Right renal cortex interstitium (tissue), 3 donors: Measurements from ENCODE around the gene LBX1. TPM values are rescaled to one million over a fixed set of nuclear protein-coding genes. Genes with fewer than 3 reads are reported as not detected.

Source experiments
- DNase-seq, 3 donors: peaks; one replicate each; pipeline ENCODE4 v3.0.0-alpha.2; 2013; ENCODE audit warnings: low read depth in 3 of 3, low spot score in 2 of 3
- polyA plus RNA-seq, 3 donors: library from polyadenylated mRNA; unstranded; fragments of 120-200 nt; gene quantifications; one replicate each; pipeline ENCODE4 v1.2.1, GENCODE V29; 2013; ENCODE audit not compliant: insufficient read length in 3 of 3

LBX1 gene
- polyA plus RNA-seq, 3 donors, result not detected

DNA sequence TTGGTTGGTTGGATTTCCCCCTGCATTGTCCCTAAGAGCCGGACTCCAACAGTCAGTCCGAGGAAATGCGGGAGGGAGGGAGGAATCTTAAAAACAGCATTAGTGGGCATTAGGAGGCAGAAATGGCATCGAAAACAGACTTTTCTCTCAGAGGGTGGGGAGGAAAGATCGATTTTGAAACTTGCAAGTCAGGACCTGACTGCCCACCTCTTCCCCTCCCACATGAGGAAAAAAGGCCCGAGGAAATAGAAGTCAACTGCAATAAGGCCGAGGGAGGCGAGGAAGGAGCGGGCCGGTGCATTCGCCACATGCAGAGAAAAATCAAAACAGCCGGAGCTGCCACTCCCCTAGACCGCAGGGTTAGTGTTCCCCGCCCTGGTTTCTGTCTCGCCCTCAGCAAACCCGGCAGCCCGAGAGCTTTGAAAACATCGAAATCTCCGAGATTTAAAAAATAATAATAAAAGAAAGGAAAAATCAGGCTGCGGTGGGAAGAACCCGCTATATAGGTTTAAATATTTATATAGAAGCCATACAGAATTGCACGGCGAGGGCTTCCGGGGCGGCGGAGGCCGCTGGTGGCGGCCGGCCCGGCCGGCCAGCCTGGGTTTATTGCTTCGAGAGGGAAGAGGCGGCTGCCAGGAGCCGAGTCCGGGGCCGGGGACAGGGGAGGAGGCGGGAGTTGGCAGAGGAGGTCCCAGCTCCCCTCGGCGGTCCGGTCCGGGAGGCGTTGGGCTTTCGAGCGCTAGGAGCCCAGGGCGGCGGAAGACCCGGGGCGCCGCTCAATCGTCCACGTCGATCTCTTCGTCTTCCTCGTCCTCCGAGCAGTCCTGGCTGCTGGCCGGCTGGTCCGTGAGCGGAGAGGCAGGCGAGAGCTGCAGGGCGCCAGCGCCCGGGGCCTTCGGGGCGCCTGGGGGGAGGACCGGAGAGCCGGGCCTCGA lies 2.5 kb downstream of the LBX1 start:
- DNase-seq, result no peak

GRCh38 chr10:101225846-101226421 lies 3.3 kb downstream of the LBX1 start:
- no peak for DNase-seq

DNA sequence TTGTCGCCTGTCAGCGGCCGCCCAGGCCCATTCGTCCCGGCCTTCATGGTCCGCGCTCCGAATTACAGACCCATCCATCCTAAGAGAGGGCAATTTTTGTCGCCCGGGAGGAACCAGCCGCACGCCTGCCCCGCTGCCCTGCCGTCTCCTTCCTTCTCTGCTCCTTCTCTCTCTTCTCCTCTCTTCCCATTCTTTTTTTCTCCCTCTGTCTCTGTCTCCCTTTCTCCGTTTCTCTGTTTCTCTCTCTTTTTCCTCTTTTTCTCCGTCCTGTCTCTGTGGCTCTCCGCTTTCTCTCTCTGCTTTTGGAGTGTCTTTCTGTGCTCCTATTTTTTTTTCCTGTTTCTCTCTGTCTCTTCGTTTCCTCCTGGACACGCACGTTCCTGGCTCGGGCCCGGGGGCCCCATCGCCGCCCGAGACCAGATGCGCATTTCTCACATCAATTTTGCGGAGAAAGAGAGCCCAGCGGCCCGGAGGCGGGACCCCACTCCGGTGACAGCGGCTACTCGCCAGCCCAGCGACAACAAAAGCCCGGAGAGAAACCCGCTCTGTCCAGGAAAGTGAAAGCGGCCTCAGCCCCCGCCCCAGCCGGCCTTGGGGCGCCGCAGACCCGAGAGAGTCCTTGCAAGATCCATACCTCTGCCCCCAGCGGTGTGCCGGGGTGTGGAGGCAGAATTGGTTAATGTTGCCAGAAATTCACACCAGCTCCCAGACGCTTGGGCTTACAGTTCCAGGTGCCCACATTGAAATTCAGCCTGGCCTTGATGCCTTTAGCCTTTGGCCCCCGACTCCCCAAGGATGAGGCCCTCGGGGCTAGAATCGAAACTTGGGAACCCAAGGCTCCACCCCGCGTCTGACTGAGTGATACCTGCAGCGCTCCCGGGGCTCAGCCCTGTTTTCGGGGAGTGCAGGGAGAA lies 4.1 kb downstream of the LBX1 start:
- DNase-seq, result no peak

DNA sequence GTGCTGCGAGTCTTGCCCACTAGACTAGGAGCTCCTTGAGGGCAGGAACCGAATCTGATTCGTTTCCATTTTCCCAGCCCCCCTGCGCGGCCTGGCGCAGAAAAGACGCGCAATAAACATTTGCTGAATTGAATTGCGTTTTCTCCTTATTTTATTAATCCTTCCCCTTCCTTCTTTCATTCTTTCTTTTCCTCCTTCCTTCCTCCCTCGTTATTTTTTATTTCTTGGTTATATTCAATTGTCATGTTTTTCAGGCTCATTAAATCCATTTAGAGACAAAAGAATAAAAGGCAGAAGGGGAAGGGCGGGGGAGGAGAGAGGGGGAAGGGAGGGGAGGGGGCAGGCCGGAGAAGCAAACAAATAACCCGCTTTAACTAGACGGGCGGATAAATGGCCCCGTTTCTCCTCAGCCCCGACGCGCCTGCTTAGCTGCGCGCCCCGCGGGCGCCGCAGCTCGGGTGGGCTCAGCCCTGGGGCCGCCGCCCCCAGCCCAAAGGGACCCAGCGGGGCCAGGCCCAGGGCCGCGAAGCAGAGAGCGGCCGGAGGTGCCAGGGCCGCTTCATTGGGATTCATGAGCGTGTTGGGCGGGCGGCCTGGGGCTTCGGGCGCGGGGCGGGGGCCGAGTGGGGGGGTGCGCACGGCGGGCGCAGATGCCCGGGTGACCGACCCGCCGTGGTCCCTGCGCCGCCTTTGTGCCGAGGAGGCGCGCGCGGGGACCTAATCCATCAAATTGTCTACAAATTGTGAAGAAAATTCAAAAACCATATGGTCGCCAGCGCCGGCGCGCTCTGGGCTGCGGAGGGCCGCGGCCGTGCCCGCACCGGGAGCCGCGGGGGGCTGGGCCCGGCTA lies 5.0 kb downstream of the LBX1 start:
- no peak for DNase-seq

GRCh38 chr10:101223274-101224059 lies 5.8 kb downstream of the LBX1 start:
- DNase-seq, result no peak

DNA sequence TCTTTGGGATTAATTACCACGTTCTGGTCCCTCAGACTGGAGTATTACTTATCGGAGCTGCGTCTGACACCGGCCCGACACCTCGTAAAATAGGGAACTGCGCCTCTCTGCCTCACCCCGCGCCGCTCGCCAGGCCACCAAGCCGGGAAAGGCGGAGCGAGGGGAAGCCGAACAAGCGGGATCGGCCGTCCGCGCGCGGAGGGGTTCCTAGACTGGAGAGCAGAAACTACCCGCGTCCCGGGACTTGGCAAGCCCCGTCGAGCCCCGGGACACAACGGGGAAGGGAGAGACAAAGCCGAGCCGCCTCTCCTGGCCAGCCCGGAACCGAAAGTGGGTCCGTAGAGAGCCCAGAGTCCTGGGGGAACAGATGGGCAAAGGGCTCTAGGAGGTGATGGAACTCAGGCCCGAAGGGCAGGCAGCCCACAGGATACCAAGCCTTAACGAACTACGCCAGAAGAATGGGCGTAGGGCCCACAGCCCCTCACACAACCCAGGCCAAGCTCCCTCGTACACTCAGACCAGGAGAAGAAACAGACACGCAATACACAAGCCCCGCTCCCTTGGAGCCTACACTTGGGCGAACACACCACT lies 6.5 kb downstream of the LBX1 start:
- no peak for DNase-seq

DNA sequence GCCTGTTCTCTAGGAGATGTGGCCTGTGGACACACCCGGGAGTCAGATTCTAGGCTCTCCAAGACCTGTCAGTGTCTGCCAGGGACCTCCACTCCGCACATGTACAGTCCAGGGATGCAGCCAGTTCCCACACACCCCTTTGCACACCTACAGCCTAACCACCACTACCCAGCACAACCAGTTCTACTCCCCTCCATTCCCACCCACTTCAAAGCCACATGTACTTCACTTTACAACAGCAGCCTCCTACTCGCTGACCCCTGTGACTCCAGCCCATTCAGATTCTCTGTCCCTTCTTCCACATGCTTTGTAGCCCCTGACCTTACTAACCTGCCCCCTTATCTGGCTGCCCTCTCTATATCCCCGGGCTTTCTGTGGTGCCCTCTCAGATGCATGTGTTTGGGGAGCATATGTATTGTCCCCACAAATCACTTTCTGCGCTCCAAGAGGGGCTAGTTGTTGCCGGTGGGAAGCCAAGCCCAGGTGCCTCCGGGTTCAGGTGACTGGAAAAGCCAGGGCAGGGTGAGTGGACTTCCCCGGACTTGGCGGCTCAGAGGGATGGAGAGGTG lies 7.2 kb downstream of the LBX1 start:
- DNase-seq, result no peak

- no peak for DNase-seq
Observed at GRCh38 chr10:101221549-101221948, 7.7 kb downstream of the LBX1 start.

DNA sequence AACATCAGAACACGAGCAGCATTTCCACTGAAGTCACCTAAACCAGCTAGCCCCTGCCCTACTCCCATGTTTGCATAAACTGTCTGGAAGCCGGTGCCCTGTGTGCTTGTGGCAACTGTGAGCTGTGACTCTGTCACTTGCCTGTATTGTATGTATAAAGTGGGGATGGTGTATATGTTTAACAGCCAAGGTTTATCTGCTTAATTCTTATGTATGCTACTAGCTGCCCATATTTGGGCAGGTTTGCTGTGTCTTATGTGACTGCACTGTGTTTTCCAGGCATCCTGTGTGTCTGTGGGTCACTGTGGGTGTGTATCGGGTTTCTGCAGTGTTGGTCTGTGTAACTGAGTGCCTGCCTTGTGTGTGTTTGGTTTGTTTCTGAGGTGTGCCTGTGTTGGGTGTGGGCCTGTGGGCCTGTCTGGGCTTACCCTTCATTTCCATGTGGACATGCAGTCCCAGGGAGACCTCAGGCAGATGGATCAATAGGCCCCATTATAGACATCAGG lies 9.3 kb downstream of the LBX1 start:
- DNase-seq, result no peak

GRCh38 chr10:101219139-101219945 lies 9.9 kb downstream of the LBX1 start:
- no peak for DNase-seq

DNA sequence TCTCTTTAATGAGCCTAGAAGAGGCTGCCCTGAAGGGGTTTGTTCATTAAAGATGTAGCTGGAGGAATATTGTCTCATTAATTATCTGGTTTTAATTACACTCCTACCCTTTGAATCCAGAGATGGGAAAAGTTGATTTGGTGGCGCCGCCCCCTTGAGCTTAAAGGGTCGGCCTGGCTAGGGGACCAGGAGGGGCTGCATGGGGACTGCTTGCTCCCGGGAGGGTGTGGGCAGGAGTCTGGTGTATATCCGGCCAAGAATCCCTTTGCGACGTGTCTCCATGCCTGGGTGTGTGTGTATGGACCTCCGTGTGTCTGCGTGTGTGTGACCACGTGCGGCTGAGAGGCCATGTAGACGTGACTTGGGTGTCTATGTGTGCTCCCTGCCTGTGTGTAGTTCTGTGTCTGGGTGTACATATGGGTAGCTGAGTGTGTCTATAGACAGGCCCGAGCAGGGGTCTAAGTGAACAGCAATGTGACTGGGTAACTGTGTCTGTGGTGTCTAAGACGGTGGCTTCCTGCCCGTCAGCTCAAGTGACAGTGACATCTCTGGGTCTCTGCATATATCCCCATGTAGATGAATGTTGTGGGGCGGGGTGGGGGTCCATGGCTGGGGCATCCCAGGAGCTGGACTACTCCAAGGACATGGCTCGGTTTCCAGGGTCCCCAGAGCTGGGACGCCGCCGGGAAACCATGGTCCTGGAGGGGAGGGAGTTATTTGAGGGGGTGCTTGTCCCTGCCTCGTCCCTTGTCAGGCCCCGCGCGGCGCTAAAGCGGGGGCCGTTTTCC lies 10.7 kb downstream of the LBX1 start:
- DNase-seq, result no peak

- DNase-seq, result no peak
Observed at GRCh38 chr10:101217450-101218281, 11.6 kb downstream of the LBX1 start.

- no peak for DNase-seq
Observed at GRCh38 chr10:101217044-101217425, 12.2 kb downstream of the LBX1 start.

DNA sequence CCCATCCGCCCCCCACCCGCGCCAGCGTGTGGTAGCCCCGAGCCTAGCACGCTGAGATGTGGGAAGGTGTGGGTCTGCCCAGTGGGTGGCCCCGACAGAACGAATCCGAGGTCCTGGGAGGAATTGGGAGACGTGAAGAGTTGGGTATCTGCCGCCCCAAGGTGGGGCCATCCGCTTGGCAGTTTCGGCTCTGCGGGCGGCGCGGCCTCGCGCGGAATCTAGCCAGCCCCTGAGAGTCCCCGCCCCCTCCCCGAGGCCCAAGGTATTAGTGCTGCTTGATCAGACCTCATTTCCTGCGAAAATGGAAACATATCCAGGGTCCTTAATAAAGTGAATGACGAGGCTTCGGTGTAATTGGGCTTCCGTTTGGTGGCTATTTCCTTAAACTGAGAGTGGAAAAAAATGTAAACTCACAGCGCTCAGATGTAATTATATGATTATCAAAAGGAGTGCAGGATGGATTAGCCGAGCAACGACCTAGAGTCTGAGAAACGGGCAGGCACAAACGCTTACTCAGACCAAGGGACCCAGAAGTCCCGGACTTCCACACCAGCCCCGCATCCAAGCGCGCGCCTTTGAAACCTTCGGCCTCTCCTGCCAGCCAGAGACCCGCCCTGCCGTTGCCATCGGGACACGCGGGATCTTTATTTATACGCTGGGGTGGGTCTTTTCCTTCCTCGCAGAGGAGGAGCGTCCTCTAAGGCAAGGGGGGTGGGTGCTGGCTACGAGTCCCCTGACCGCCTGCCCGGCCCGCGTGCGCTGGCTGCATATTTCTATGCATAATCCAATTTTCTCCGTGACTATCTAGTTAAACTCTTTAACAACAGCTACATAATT lies 12.8 kb downstream of the LBX1 start:
- DNase-seq, result no peak
